ENCODE results near the gene L3MBTL1.

L3MBTL1 gene

DNA sequence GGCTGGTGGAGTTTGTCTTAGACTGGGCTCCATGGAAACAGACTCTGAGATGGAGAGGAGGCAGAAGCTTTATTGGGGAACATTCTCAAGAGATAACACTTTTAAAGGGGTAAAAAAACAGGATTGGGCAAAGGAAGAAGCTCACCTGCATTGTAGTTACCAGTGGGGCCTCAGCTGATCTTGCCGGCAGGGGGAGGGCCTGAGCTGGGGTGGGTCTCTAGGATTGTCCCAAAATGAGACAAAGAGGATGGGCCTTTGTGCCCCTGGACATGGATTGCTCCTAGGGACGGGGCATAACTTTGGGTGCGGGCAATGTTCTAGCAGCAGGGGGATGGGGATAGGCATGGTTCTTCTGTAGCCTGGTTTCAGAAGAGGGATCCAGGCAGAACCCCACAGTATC is 63.8 kb downstream of the L3MBTL1 start:
- H3K27ac ChIP-seq = no peak overlapping the region
- TF ChIP-seq, protein P1, sequence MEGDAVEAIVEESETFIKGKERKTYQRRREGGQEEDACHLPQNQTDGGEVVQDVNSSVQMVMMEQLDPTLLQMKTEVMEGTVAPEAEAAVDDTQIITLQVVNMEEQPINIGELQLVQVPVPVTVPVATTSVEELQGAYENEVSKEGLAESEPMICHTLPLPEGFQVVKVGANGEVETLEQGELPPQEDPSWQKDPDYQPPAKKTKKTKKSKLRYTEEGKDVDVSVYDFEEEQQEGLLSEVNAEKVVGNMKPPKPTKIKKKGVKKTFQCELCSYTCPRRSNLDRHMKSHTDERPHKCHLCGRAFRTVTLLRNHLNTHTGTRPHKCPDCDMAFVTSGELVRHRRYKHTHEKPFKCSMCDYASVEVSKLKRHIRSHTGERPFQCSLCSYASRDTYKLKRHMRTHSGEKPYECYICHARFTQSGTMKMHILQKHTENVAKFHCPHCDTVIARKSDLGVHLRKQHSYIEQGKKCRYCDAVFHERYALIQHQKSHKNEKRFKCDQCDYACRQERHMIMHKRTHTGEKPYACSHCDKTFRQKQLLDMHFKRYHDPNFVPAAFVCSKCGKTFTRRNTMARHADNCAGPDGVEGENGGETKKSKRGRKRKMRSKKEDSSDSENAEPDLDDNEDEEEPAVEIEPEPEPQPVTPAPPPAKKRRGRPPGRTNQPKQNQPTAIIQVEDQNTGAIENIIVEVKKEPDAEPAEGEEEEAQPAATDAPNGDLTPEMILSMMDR (conservative IDR thresholded peaks at IDR 0.05) = no peak

DNA sequence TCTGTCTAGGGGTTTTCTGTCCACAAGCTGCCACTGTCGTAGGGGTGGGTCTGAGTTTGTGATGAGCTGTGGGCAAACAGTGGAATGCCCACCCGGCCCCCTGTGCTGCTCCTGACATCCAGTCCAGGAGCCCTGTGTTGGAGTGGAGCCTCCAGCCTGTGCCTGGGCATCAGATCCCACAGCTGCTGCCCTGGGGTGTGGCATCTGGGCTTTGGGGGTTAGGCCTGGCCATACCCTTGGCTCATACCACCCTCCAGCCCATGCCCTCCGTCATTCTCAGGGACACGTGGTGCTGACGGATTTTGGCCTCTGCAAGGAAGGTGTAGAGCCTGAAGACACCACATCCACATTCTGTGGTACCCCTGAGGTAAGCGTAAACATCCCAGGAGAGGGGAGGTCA is 64.3 kb downstream of the L3MBTL1 start:
- H3K27ac ChIP-seq = no peak overlapping the region
- TF ChIP-seq, protein P1 (conservative IDR thresholded peaks at IDR 0.05) = no peak

DNA sequence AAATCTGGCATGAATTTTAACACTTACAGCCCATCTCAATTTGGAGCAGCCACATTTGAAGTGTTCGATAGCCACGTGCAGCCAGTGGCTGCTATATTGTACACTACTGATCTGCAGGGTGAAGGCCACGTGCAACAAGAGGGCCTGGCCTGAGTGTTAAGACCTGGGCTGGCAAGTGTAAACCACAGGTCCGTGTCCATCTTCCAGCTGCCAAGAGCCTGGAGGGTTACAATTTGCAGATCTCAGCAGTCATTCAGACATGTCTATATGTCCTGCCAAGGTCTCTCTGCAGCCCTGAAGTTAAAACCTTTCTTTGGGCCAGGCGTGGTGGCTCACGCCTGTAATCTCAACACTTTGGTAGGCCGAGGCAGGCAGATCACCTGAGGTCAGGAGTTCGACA is 65.4 kb downstream of the L3MBTL1 start:
- TF ChIP-seq, protein P1 (conservative IDR thresholded peaks at IDR 0.05) = no peak
- H3K27ac ChIP-seq = no peak overlapping the region

DNA sequence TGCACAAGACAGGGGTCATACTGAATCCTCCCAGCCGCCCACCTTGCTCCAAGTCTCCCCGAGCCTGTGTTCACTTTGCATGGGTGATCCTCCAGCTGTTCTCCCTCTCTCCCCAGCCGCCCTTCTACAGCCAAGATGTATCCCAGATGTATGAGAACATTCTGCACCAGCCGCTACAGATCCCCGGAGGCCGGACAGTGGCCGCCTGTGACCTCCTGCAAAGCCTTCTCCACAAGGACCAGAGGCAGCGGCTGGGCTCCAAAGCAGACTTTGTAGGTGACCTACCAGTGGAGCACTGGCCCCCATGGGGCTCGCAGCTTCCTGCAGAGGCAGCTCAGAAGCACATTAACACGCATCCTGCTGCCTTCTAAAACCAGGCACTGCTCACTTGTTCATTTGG is 68.6 kb downstream of the L3MBTL1 start:
- no peak overlapping the region for H3K27ac ChIP-seq
- TF ChIP-seq, protein P1 (conservative IDR thresholded peaks at IDR 0.05) = no peak

DNA sequence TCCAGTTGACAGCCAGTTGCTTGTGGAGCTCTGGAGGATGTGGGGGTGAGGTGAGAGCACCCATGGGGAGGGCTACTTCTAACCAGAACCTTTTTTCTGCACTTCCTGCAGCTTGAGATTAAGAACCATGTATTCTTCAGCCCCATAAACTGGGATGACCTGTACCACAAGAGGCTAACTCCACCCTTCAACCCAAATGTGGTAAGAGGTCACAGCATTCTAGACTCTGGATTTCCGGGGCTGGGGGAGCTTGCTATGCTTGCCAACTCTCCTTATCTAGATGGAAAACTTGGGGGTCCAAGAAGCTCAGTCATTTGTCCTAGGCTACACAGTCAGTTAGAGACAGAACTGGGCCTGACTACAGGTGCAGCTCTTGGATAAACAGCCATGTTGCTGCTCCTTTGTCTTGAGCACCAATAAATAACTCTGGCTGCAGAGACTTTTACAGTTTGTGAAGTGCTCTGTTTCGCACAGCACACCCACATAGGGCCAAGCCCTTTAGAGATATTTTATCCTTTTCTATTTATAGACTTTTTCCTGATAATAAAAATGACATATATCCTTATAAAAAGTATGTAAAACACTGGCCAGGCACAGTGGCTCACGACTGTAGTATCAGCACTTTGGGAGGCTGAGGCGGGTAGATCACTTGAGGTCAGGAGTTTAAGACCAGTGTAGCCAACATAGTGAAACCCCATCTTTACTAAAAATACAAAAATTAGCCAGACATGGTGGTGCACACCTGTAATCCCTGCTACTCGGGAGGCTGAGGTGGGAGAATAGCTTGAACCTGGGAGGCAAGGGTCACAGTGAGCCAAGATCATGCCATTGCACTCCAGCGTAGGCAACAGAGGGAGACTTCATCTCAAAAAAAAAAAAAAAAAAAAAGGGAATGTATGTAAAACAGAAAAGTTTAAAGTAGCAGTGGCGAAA is 72.6 kb downstream of the L3MBTL1 start:
- TF ChIP-seq, protein P1 (conservative IDR thresholded peaks at IDR 0.05) = no peak
- H3K27ac ChIP-seq = no peak overlapping the region

DNA sequence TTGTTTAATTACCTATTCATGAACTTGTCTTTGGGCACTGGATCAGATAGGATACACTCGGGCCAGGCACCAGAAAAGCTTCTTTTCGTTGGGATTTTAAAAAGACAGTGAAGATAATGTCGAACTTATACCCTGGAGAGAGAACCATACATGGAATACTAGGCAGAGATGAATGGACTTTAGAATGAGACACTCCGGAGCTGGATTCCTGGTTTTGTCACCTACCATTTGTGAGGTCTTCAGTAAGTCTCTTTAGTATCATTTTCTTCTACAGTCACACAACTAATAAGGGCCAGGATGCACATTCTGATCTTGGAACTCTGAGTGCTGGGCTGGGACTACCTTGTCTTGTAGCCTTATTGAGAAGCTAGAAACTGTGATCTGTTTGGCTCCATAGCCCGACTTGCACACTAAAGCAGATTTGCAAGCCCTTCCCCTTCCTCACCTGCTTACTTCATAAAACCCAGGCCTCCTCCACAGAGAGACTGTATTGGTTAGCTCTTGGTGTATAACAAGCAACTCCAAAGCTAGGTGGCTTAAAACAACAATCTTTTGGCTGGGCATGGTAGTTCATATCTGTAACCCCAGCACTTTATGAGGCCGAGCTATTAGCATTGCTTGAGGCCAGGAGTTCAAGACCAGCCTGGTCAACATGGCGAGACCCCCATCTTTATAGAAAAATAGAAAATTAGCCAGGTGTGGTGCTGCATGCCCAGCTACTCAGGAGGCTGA is 75.8 kb downstream of the L3MBTL1 start:
- H3K27ac ChIP-seq = no peak overlapping the region
- TF ChIP-seq, protein P1 (conservative IDR thresholded peaks at IDR 0.05) = no peak

DNA sequence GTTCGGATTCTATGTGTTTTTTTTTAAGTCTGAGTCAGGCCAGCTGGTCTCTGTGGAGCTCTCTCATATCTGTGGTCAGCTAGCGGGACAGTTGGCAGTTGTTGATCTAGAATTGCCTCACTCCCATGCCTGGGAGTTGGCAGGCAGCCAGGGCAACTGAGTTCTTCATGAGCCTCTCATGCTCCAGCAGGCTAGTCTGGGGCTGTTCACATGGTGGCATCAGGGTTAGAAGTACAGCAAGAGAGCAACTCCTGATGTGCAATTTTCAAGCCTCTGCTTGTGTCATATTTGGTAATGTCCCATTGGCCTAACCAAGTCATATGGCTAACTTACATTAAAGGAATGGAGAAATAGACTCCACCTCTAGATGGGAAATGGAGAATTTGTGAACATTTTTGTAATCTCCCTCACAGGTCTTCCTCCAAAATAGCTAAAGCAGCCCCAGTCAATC is 76.5 kb downstream of the L3MBTL1 start:
- H3K27ac ChIP-seq = no peak overlapping the region
- TF ChIP-seq, protein P1 (conservative IDR thresholded peaks at IDR 0.05) = no peak
